H9 (cell line): ENCODE data around the gene PGLYRP4. TPM values are rescaled to one million over a fixed set of nuclear protein-coding genes. Genes with fewer than 3 reads are reported as not detected.

Experiments
- DNase-seq: peaks from one replicate; pipeline ENCODE4 v3.0.0-alpha.2; 2017
- H2AFZ ChIP-seq: one replicate; pipeline ENCODE4 v1.6.1; 2013; ENCODE audit warnings: mild to moderate bottlenecking, low read length, control low read depth, moderate library complexity
- H2AK5ac ChIP-seq: 2 replicates; pipeline ENCODE4 v1.6.1; 2013; ENCODE audit warnings: low read length, control low read depth, mixed read lengths; ENCODE audit not compliant: insufficient read length
- H2BK120ac ChIP-seq: one replicate; pipeline ENCODE4 v1.6.1; 2013; ENCODE audit warnings: low read depth, mild to moderate bottlenecking, low read length, control low read depth, inconsistent platforms; ENCODE audit not compliant: poor library complexity, severe bottlenecking
- H2BK12ac ChIP-seq: 2 replicates; pipeline ENCODE4 v1.6.1; 2013; ENCODE audit warnings: low read length, control low read depth, mixed read lengths, low read depth; ENCODE audit not compliant: insufficient read length
- H2BK15ac ChIP-seq: 2 replicates; pipeline ENCODE4 v1.6.1; 2013; ENCODE audit warnings: low read depth, low read length, control low read depth
- H2BK20ac ChIP-seq: one replicate; pipeline ENCODE4 v1.6.1; 2013; ENCODE audit warnings: low read depth, mild to moderate bottlenecking, low read length, control low read depth, inconsistent platforms; ENCODE audit not compliant: poor library complexity, severe bottlenecking
- H2BK5ac ChIP-seq: 2 replicates; pipeline ENCODE4 v1.6.1; 2013; ENCODE audit warnings: low read length, control low read depth, mixed read lengths; ENCODE audit not compliant: insufficient read length
- H3K14ac ChIP-seq: 2 replicates; pipeline ENCODE4 v1.6.1; 2013; ENCODE audit warnings: low read length, control low read depth; ENCODE audit not compliant: insufficient read depth
- H3K18ac ChIP-seq: 2 replicates; pipeline ENCODE4 v1.6.1; 2013; ENCODE audit warnings: low read depth, mild to moderate bottlenecking, mixed read lengths, low read length, control low read depth; ENCODE audit not compliant: insufficient read length
- H3K23ac ChIP-seq: 2 replicates; pipeline ENCODE4 v1.6.1; 2013; ENCODE audit warnings: low read length, control low read depth, mixed read lengths, low read depth; ENCODE audit not compliant: insufficient read length
- H3K23me2 ChIP-seq: 2 replicates; pipeline ENCODE4 v1.6.1; 2013; ENCODE audit warnings: low read depth, mild to moderate bottlenecking, mixed read lengths, low read length, control low read depth; ENCODE audit not compliant: insufficient read length, poor library complexity, severe bottlenecking
- H3K27ac ChIP-seq: 2 replicates; pipeline ENCODE4 v1.5.1; 2013; ENCODE audit warnings: low read length, control low read depth, mixed read lengths, low read depth; ENCODE audit not compliant: insufficient read length
- H3K27me3 ChIP-seq: 2 replicates; pipeline ENCODE4 v1.6.1; 2013; ENCODE audit warnings: low read length, control low read depth, inconsistent platforms; ENCODE audit not compliant: insufficient read depth
- H3K4ac ChIP-seq: 2 replicates; pipeline ENCODE4 v1.6.1; 2013; ENCODE audit warnings: low read depth, mild to moderate bottlenecking, control low read depth, inconsistent platforms, low read length, moderate library complexity
- H3K4me1 ChIP-seq: 2 replicates; pipeline ENCODE4 v1.6.1; 2013; ENCODE audit warnings: low read length, control low read depth, inconsistent platforms; ENCODE audit not compliant: insufficient read depth
- H3K4me2 ChIP-seq: 2 replicates; pipeline ENCODE4 v1.6.1; 2013; ENCODE audit warnings: low read length, control low read depth, mixed read lengths; ENCODE audit not compliant: insufficient read length, insufficient read depth
- H3K56ac ChIP-seq: 2 replicates; pipeline ENCODE4 v1.6.1; 2013; ENCODE audit warnings: low read depth, mild to moderate bottlenecking, mixed read lengths, low read length, control low read depth; ENCODE audit not compliant: insufficient read length
- H3K79me1 ChIP-seq: 2 replicates; pipeline ENCODE4 v1.6.1; 2013; ENCODE audit warnings: low read depth, mild to moderate bottlenecking, moderate library complexity, low read length, control low read depth, inconsistent platforms; ENCODE audit not compliant: insufficient read depth, poor library complexity, severe bottlenecking
- H3K79me2 ChIP-seq: 2 replicates; pipeline ENCODE4 v1.6.1; 2013; ENCODE audit warnings: low read length, control low read depth, inconsistent platforms; ENCODE audit not compliant: insufficient read depth
- H3K9ac ChIP-seq: 2 replicates; pipeline ENCODE4 v1.6.1; 2013; ENCODE audit warnings: low read length, control low read depth, mixed read lengths; ENCODE audit not compliant: insufficient read length; ENCODE audit errors: extremely low read depth
- H3K9me3 ChIP-seq: one replicate; pipeline ENCODE4 v1.6.1; 2013; ENCODE audit warnings: low read depth, low read length, inconsistent platforms; ENCODE audit not compliant: control insufficient read depth
- H3T11ph ChIP-seq: one replicate; pipeline ENCODE4 v1.6.1; 2013; ENCODE audit warnings: mild to moderate bottlenecking, low read length, control low read depth, inconsistent platforms
- H4K20me1 ChIP-seq: one replicate; pipeline ENCODE4 v1.6.1; 2013; ENCODE audit not compliant: control insufficient read depth, insufficient read length, insufficient read depth
- H4K5ac ChIP-seq: 2 replicates; pipeline ENCODE4 v1.6.1; 2013; ENCODE audit warnings: low read depth, mild to moderate bottlenecking, mixed read lengths, low read length, control low read depth; ENCODE audit not compliant: insufficient read length
- H4K8ac ChIP-seq: replicated peaks from 2 replicates; pipeline ENCODE4 v1.6.1; 2013; ENCODE audit warnings: low read length, control low read depth, mixed read lengths, low read depth; ENCODE audit not compliant: insufficient read length
- H4K91ac ChIP-seq: 2 replicates; pipeline ENCODE4 v1.6.1; 2013; ENCODE audit warnings: low read depth, mild to moderate bottlenecking, moderate library complexity, mixed read lengths, low read length, control low read depth; ENCODE audit not compliant: insufficient read length
- H3K27ac Mint-ChIP-seq, 3 experiments: 2 replicates in 2 of 3; 3 replicates in 1 of 3; pipeline ENCODE4 v1.8.0; 2020 to 2021; ENCODE audit warnings: mixed read lengths in 3 of 3, mild to moderate bottlenecking in 1 of 3, moderate library complexity in 1 of 3
- H3K27me3 Mint-ChIP-seq: 2 replicates; pipeline ENCODE4 v1.8.0; 2021; ENCODE audit warnings: low read depth, mild to moderate bottlenecking, moderate library complexity, mixed read lengths
- H3K36me3 Mint-ChIP-seq, 3 experiments: 2 replicates in 2 of 3; 3 replicates in 1 of 3; pipeline ENCODE4 v1.8.0; 2020 to 2021; ENCODE audit warnings: low read depth in 3 of 3, mixed read lengths in 3 of 3; ENCODE audit not compliant: insufficient read depth in 1 of 3
- H3K4me1 Mint-ChIP-seq, 2 experiments: 2 replicates each; pipeline ENCODE4 v1.8.0; 2020; ENCODE audit warnings: mixed read lengths in 2 of 2
- H3K4me3 Mint-ChIP-seq, 2 experiments: 2 replicates in 1 of 2; 3 replicates in 1 of 2; pipeline ENCODE4 v1.8.0; 2020 to 2021; ENCODE audit warnings: mild to moderate bottlenecking in 2 of 2, mixed read lengths in 2 of 2, moderate library complexity in 1 of 2
- H3K9me3 Mint-ChIP-seq, 2 experiments: 2 replicates in 1 of 2; 3 replicates in 1 of 2; pipeline ENCODE4 v1.8.0; 2020; ENCODE audit warnings: mild to moderate bottlenecking in 2 of 2, mixed read lengths in 2 of 2, moderate library complexity in 1 of 2
- CTCF ChIP-seq: fragments of 200-600 bp; sonication (generic); conservative IDR thresholded peaks from 3 replicates; pipeline ENCODE4 v1.8.0; 2021; ENCODE audit warnings: antibody characterized with exemption, mild to moderate bottlenecking
- WGBS: extraction: QIAGEN DNeasy Blood & Tissue Kit; methylation state at CpG from one replicate; pipeline ENCODE4 v1.1.7; 2013; ENCODE audit warnings: missing lambda C conversion rate, low lambda C conversion rate, mixed read lengths; ENCODE audit not compliant: insufficient read length; ENCODE audit errors: extremely low coverage; 5-methylcytosine and 5-hydroxymethylcytosine counted together
- total RNA-seq: library from RNA; stranded (reverse); gene quantifications from 2 replicates; pipeline ENCODE4 v1.2.1, GENCODE V29; 2021

The PGLYRP4 gene
- total RNA-seq, 1 experiment from 2014 or later, result not detected

- H2BK12ac ChIP-seq, result no peak overlapping the region
- no peak overlapping the region for H2BK5ac ChIP-seq
- H3K4me3 Mint-ChIP-seq, result no peak overlapping the region
- no peak overlapping the region for H2BK20ac ChIP-seq
- no peak overlapping the region for H4K5ac ChIP-seq
- no peak overlapping the region for H4K8ac ChIP-seq
- TF ChIP-seq CTCF, result no peak
- no peaks in the 10 kb centered on the region for H3K23me2 ChIP-seq
- H3K79me1 ChIP-seq, result no peaks in the 10 kb centered on the region
- peaks cover 0 to 2% of the 10 kb centered on the region in 2 experiments; a peak in 1 of 4 replicates for H3K4me1 Mint-ChIP-seq
- H3K9ac ChIP-seq, result no peak overlapping the region
- H3K27ac Mint-ChIP-seq, result no peak overlapping the region
- no peaks in the 10 kb centered on the region for H3K79me2 ChIP-seq
- H3K56ac ChIP-seq, result no peak overlapping the region
- H3K9me3 Mint-ChIP-seq, result no peaks in the 10 kb centered on the region
- no peak overlapping the region for H3K27ac ChIP-seq
- H3K27me3 ChIP-seq, result no peaks in the 10 kb centered on the region
- no peaks in the 10 kb centered on the region for H3K4me1 ChIP-seq
- H3K4me2 ChIP-seq, result no peak overlapping the region
- H3K27me3 Mint-ChIP-seq, result peaks cover 7% of the 10 kb centered on the region
- no peak overlapping the region for H2AK5ac ChIP-seq
- H2BK15ac ChIP-seq, result no peak overlapping the region
- no peak overlapping the region for H4K91ac ChIP-seq
- DNase-seq, result no peak
- no peak overlapping the region for H2AFZ ChIP-seq
- no peaks in the 10 kb centered on the region for H3K36me3 Mint-ChIP-seq
- no peak overlapping the region for H3K18ac ChIP-seq
- no peak overlapping the region for H3K23ac ChIP-seq
- H3K14ac ChIP-seq, result no peak overlapping the region
- no peak overlapping the region for H2BK120ac ChIP-seq
- no CpG with 5 or more reads among the region's 17 CpGs for WGBS
- no peaks in the 10 kb centered on the region for H3K9me3 ChIP-seq
- no peak overlapping the region for H3K4ac ChIP-seq
- no peaks in the 10 kb centered on the region for H4K20me1 ChIP-seq
- H3T11ph ChIP-seq, result no peak overlapping the region
Observed at GRCh38 chr1:153389973-153390879, 41.6 kb upstream of the PGLYRP4 start.
